Cardiac muscle cell (in vitro differentiated cells and primary cell): ENCODE results near the gene YWHAG. TPM values are rescaled to one million over a fixed set of nuclear protein-coding genes. Genes with fewer than 3 reads are reported as not detected.

ENCODE experiments used
- DNase-seq, 2 donors: peaks; one replicate each; pipeline versions ENCODE4 v3.0.0 to v3.0.0-alpha.2; 2010 to 2017; ENCODE audit warnings: low read depth in 1 of 2, low spot score in 1 of 2
- H3K27ac ChIP-seq: fragments of 200-600 bp; sonication (generic); 2 replicates; pipeline ENCODE4 v1.5.1; 2016
- H3K27me3 ChIP-seq: fragments of 200-600 bp; sonication (generic); 2 replicates; pipeline ENCODE4 v1.6.0; 2016; ENCODE audit warnings: control low read depth
- H3K36me3 ChIP-seq: fragments of 200-600 bp; sonication (generic); 2 replicates; pipeline ENCODE4 v1.5.1; 2016; ENCODE audit warnings: control low read depth
- H3K4me1 ChIP-seq: fragments of 200-600 bp; sonication (generic); 2 replicates; pipeline ENCODE4 v1.8.1; 2017; ENCODE audit warnings: low read depth, mild to moderate bottlenecking, mixed run types
- H3K4me3 ChIP-seq: fragments of 200-600 bp; sonication (generic); 2 replicates; pipeline ENCODE4 v1.5.1; 2016; ENCODE audit warnings: mild to moderate bottlenecking
- H3K9me3 ChIP-seq: fragments of 200-600 bp; sonication (generic); 2 replicates; pipeline ENCODE4 v1.5.1; 2017; ENCODE audit warnings: low read depth, mild to moderate bottlenecking, control low read depth
- polyA plus RNA-seq: library from polyadenylated mRNA; unstranded; fragments of >200 nt; fragmentation: Nextera tagmentation; extraction: Ambion mirVana; gene quantifications from 2 replicates; pipeline ENCODE4 v1.2.1, GENCODE V29; 2016
- total RNA-seq: library from RNA; depleted of rRNA; stranded (reverse); fragments of >200 nt; gene quantifications from 2 replicates; pipeline ENCODE4 v1.2.3, GENCODE V29; 2016
- TF ChIP-seq, protein P1 (sequence below): IDR thresholded peaks from 2 replicates; pipeline ENCODE4 v1.5.1; 2012; ENCODE audit warnings: low read depth, mild to moderate bottlenecking, low read length

Gene YWHAG
- total and polyA plus RNA-seq, 2 experiments from 2014 or later = 25.0 to 97.9 TPM

DNA sequence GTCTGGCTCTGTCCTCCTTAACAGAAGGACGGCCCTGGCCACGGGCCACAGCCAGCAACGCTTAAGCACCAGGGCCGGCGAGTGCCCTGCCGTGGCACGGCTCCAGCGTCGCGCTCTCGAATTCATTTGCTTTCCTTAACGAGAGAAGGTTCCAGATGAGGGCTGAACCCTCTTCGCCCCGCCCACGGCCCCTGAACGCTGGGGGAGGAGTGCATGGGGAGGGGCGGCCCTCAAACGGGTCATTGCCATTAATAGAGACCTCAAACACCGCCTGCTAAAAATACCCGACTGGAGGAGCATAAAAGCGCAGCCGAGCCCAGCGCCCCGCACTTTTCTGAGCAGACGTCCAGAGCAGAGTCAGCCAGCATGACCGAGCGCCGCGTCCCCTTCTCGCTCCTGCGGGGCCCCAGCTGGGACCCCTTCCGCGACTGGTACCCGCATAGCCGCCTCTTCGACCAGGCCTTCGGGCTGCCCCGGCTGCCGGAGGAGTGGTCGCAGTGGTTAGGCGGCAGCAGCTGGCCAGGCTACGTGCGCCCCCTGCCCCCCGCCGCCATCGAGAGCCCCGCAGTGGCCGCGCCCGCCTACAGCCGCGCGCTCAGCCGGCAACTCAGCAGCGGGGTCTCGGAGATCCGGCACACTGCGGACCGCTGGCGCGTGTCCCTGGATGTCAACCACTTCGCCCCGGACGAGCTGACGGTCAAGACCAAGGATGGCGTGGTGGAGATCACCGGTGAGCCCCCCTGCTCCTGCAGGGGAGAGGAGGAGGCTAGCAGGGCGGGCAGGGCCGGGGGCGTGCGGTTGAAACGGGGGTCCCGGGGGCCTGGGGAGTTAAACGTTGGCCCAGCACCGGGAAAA, 56.2 kb downstream of the YWHAG start, which contains the start of gene HSPB1:
HSPB1 (plus strand) TSS at position 327 of the 855 bp plus-strand sequence; CDS start at position 367, 40 bp downstream.
- peaks cover 5% of the 10 kb centered on the region for H3K36me3 ChIP-seq
- peak; percentile 95 to 96 for DNase-seq
- H3K4me3 ChIP-seq = peak within 1 kb of the TSS; percentile 65
- H3K27ac ChIP-seq = peak within 1 kb of the TSS; percentile 91
- TF ChIP-seq, protein P1, sequence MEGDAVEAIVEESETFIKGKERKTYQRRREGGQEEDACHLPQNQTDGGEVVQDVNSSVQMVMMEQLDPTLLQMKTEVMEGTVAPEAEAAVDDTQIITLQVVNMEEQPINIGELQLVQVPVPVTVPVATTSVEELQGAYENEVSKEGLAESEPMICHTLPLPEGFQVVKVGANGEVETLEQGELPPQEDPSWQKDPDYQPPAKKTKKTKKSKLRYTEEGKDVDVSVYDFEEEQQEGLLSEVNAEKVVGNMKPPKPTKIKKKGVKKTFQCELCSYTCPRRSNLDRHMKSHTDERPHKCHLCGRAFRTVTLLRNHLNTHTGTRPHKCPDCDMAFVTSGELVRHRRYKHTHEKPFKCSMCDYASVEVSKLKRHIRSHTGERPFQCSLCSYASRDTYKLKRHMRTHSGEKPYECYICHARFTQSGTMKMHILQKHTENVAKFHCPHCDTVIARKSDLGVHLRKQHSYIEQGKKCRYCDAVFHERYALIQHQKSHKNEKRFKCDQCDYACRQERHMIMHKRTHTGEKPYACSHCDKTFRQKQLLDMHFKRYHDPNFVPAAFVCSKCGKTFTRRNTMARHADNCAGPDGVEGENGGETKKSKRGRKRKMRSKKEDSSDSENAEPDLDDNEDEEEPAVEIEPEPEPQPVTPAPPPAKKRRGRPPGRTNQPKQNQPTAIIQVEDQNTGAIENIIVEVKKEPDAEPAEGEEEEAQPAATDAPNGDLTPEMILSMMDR = peak; percentile 3
- H3K27me3 ChIP-seq = no peaks in the 10 kb centered on the region
- no peaks in the 10 kb centered on the region for H3K9me3 ChIP-seq
- peaks cover 15% of the 10 kb centered on the region for H3K4me1 ChIP-seq

DNA sequence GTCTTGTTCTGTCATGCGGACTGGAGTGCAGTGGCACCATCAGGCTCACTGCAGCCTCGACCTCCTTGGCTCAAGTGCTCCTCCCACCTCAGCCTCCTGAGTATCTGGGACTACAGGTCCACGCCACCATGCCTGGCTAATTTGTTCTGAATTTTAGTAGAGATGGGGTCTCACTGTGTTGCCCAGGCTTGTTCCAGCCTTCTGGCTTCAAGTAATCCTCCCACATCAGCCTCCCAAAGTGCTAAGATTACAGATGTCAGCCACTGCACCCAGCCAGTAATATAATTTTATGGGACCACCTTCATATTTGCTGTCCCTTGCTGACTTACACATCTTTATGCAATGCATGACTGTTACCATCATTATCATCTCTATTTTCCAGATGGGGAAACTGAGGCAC, 57.8 kb downstream of the YWHAG start:
- TF ChIP-seq, protein P1 = no peak

DNA sequence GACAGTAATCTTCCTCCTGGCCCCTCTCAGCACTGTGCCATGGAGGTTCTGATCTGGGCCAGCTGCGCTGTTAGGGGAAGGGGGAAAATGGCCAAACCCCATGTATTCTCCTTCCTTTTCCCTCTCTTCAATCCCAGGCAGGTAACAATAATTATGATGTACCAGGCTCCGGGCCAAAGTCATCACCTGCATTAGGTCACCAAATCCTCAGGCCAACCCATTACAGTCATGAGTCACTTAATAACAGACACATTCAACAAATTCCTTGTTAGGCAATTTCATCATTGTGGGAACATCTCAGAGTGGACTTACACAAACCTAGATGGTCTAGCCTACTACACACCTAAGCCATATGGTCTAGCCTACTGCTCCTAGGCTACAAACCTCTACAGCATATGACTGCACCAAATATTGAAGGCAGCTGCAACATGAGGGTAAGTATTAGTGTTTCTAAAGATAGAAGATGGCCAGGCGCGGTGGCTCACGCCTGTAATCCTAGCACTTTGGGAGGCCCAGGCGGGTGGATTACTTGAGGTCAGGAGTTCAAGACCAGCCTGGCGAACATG, 58.5 kb downstream of the YWHAG start:
- no peak overlapping the region for H3K27ac ChIP-seq
- peak in 1 of 2 donors; percentile 59 for DNase-seq
- TF ChIP-seq, protein P1 = no peak

More for the DNA sequence above, 57.8 kb downstream of the YWHAG start:
- H3K27me3 ChIP-seq = no peaks in the 10 kb centered on the region
- DNase-seq = no peak
- peaks cover under 1% of the 10 kb centered on the region for H3K4me1 ChIP-seq
- H3K27ac ChIP-seq = no peak overlapping the region
- H3K36me3 ChIP-seq = peaks cover 5% of the 10 kb centered on the region
- H3K4me3 ChIP-seq = no peak overlapping the region
- H3K9me3 ChIP-seq = no peaks in the 10 kb centered on the region

DNA sequence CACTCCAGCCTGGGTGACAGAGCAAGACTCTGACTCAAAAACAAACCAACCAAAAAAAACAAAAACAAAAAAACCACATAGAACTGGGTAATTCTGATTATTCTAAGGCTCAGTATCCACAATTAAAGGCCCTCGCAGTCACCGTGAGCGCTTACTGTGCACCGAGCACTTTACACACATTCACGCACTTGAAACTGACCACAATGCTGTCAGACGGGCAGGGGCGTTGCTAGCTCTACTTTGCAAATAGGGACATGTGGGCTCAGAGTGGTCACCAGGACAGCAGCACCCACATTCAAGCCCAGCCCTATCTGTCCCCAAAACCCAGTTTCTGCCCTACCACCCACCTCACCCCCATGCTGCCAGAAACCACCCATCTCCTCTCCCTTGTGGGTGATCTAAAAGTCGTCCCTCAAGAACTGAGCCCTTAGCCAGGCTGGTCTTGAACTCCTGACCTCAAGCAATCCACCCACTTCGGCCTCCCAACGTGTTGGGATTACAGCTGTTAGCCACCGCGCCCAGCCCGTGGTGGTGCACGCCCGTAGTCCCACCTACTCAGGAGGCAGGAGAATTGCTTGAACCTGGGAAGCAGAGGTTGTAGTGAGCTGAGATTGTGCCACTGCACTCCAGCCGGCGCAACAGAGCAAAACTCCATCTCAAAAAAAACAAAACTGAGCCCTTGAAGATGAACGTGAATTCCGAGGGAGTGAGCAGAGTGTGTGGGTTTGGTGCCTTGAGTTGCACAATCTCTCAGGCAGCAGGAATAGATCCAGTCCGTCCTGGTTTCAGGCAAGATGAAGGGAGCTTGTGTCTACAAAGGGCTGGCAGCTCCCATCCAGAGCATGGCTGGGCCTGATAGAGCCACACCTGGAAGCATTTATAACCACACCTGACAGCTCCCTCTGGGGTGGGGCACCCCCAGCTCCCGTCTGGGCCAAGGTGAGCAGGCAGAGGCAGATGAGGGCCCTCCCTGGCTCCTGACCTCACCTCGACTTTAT, 61.7 kb downstream of the YWHAG start:
- H3K27me3 ChIP-seq = no peaks in the 10 kb centered on the region
- no peaks in the 10 kb centered on the region for H3K36me3 ChIP-seq
- H3K27ac ChIP-seq = peak overlapping the region; percentile 13
- peak in 1 of 2 donors; percentile 95 for DNase-seq
- H3K4me1 ChIP-seq = peaks cover 4% of the 10 kb centered on the region
- no peak overlapping the region for H3K4me3 ChIP-seq
- TF ChIP-seq, protein P1 = no peak
- no peaks in the 10 kb centered on the region for H3K9me3 ChIP-seq

More for the DNA sequence above, 58.5 kb downstream of the YWHAG start:
- Histone ChIP-seq H3K4me3 (no peak overlapping the region), H3K27me3 (no peaks in the 10 kb centered on the region), H3K4me1 (no peaks in the 10 kb centered on the region), H3K36me3 (peaks cover 5% of the 10 kb centered on the region), H3K9me3 (no peaks in the 10 kb centered on the region)

DNA sequence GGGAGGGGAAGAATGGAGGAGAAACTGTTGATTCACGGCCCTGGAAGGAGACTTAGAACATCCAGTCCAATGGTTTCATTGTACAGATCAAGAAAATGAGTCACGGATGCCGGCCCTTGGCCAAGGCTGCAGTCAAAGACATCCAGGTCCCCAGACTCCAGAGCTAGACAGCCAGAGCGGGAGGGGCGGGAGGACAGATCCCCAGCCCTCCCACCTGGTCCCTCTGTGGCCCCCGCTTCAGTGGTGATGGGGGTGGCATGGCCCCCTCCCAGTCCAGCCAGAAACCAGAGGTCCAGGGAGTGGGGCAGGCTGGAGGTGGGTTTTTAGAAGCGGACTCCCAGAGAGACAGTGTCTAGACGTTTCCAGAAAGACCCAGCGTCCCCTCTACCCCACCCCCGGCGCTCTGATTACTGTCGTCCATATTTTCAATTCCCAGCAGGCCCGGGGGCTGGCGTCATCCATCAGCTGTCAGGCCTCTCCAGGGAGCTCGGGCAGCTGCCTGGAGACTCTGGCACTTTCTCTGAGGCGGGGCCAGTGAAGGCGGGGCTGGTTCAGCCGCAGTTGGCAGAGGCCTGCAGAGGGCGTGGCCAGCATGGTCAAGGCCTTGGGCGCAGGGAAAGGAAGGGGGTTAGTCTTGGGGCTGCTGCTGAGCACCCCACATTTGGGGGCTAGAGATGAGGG, 64.3 kb downstream of the YWHAG start:
- peak; percentile 86 to 98 for DNase-seq
- Histone ChIP-seq H3K36me3 (no peaks in the 10 kb centered on the region), H3K9me3 (no peaks in the 10 kb centered on the region), H3K4me3 (no peak overlapping the region), H3K4me1 (peaks cover 4% of the 10 kb centered on the region), H3K27me3 (no peaks in the 10 kb centered on the region), H3K27ac (peak overlapping the region; percentile 63)
- TF ChIP-seq, protein P1 = no peak
